Measurements from ENCODE around the gene DYSF. TPM values are rescaled to one million over a fixed set of nuclear protein-coding genes. Genes with fewer than 3 reads are reported as not detected.

Gene DYSF
- polyA plus RNA-seq, 1 of the 3 experiments (the other 2 are of a cell fraction) = 0.10 TPM

GRCh38 chr2:71619230-71619741 lies 165.9 kb downstream of the DYSF start (continued):
- TF ChIP-seq FOSL2 (IDR thresholded peaks at IDR 0.05; ENCODE audit: borderline replicate concordance, low read depth) (no peak), CHD2 (IDR thresholded peaks at IDR 0.05; ENCODE audit: low read length, partially characterized antibody) (no peak), CTCF (IDR thresholded peaks at IDR 0.05) (no peak), REST (IDR thresholded peaks at IDR 0.05; ENCODE audit: low read depth, low read length) (no peak)

DNA sequence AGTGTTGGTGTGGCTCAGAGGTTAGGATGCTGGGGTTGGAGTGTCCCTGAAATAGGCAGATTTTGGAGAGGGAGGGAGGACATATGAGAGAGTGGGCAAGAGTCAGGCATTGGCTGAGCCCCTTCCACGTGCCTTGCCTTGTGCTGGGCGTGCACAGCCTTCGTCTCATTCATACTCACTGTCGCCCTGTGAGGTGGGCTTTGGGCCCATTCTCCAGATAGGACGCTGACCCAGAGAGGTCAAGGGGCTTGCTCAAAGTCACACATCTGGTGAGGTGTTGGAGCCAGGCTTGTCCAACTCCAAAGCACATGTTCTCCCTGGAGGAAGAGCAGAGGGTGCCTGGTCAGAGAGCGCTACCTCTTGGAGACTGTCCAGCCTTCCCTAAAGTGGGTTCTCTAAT lies 166.8 kb downstream of the DYSF start:
- TF ChIP-seq CHD2 (IDR thresholded peaks at IDR 0.05; ENCODE audit: low read length, partially characterized antibody) (no peak), USF1 (IDR thresholded peaks at IDR 0.05; ENCODE audit: borderline replicate concordance, low read depth) (no peak), RXRA (IDR thresholded peaks at IDR 0.05; ENCODE audit: borderline replicate concordance, low read depth) (no peak), NFIC (IDR thresholded peaks at IDR 0.05; ENCODE audit: borderline replicate concordance) (no peak), NRF1 (IDR thresholded peaks at IDR 0.05; ENCODE audit: low read depth, low read length) (no peak), EP300 (IDR thresholded peaks at IDR 0.05; ENCODE audit: borderline replicate concordance in 1 of 2, low read depth in 1 of 2, low read length in 1 of 2) (no peak), TCF12 (IDR thresholded peaks at IDR 0.05) (no peak), REST (IDR thresholded peaks at IDR 0.05; ENCODE audit: low read depth, low read length) (no peak)
- Histone ChIP-seq H3K9me2 (no peaks in the 10 kb centered on the region), H4K20me1 (ENCODE audit: insufficient read depth) (no peaks in the 10 kb centered on the region), H3K4me3 (ENCODE audit: low read depth in 2 of 2, low read length in 1 of 2) (no peak overlapping the region), H3K4me1 (ENCODE audit: control insufficient read depth in 1 of 2, insufficient read depth in 2 of 2, low read depth in 1 of 2, low read length in 1 of 2) (peaks cover 0 to 2% of the 10 kb centered on the region in 2 experiments; a peak in 1 of 4 replicates), H3K36me3 (replicated peaks in 1 of 2; ENCODE audit: control insufficient read depth in 1 of 2, insufficient read depth in 2 of 2, low read length in 1 of 2) (no peaks in the 10 kb centered on the region), H3K79me2 (ENCODE audit: insufficient read depth) (no peaks in the 10 kb centered on the region), H3K9me3 (no peaks in the 10 kb centered on the region), H3K4me2 (no peak overlapping the region), H2AFZ (ENCODE audit: low read depth) (no peak overlapping the region), H3K27ac (ENCODE audit: low read depth in 2 of 2, low read length in 1 of 2) (no peak overlapping the region), H3F3A (replicated peaks; ENCODE audit: insufficient read depth) (peaks cover 2% of the 10 kb centered on the region), H3K9ac (no peak overlapping the region), H3K27me3 (ENCODE audit: insufficient read depth) (no peaks in the 10 kb centered on the region)
- DNase-seq = no peak
- CTCF ChIA-PET = interaction anchor here (1.3 to 2.2 kb wide), 3 partner anchors 10 to 304 kb away, joined by 3 to 7 read pairs (median 4); no protein-coding TSS in a partner anchor
- 70% methylated on average over 4 of the region's 6 CpGs for WGBS (ENCODE audit: low lambda C conversion rate)
- POLR2A ChIA-PET = no interaction called here
